Measurements from ENCODE around the gene OR13C2. TPM values are rescaled to one million over a fixed set of nuclear protein-coding genes. Genes with fewer than 3 reads are reported as not detected.

The OR13C2 gene
- total RNA-seq, 1 experiment from 2014 or later = not detected

Other genes starting within 250 kb of the OR13C2 start
- gene OR13F1, start 101.4 kb downstream of the OR13C2 start, total RNA-seq (2014; rRNA removed; shearing (Covaris generic)) = not detected in 2 replicates
- gene OR13C4, start 78.4 kb downstream of the OR13C2 start, total RNA-seq (2014; rRNA removed; shearing (Covaris generic)) = not detected in 2 replicates
- gene OR13C3, start 68.8 kb downstream of the OR13C2 start, total RNA-seq (2014; rRNA removed; shearing (Covaris generic)) = not detected in 2 replicates
- gene OR13C8, start 36.5 kb downstream of the OR13C2 start, total RNA-seq (2014; rRNA removed; shearing (Covaris generic)) = not detected in 2 replicates
- gene OR13C5, start 6.2 kb downstream of the OR13C2 start, total RNA-seq (2014; rRNA removed; shearing (Covaris generic)) = not detected in 2 replicates
- gene OR13C9, start 12.6 kb upstream of the OR13C2 start, total RNA-seq (2014; rRNA removed; shearing (Covaris generic)) = not detected in 2 replicates
- gene OR13D1, start 88.9 kb upstream of the OR13C2 start, total RNA-seq (2014; rRNA removed; shearing (Covaris generic)) = not detected in 2 replicates
- 7.0 TPM in 2 replicates for gene NIPSNAP3A, start 142.1 kb upstream of the OR13C2 start, total RNA-seq (2014; rRNA removed; shearing (Covaris generic))
- not detected in 2 replicates for gene NIPSNAP3B, start 158.5 kb upstream of the OR13C2 start, total RNA-seq (2014; rRNA removed; shearing (Covaris generic))